ENCODE results near the gene CNOT1.
"Not testable (repeated sequence)": the region's sequence is repeated elsewhere in the genome, so short reads cannot be mapped to it uniquely, and the experiment has no call there.

The CNOT1 gene

GRCh38 chr16:58637021-58637420, 7.4 kb upstream of the CNOT1 start:
- DNase-seq = not testable (repeated sequence)

GRCh38 chr16:58636466-58636865, 6.8 kb upstream of the CNOT1 start:
- no peak for DNase-seq

GRCh38 chr16:58635502-58635901, 5.9 kb upstream of the CNOT1 start:
- no peak for DNase-seq

- no peak for DNase-seq
Measured at GRCh38 chr16:58634265-58634802, 4.7 kb upstream of the CNOT1 start.

GRCh38 chr16:58628845-58629732, 537 bp downstream of the CNOT1 start:
- DNase-seq = peak; percentile 65

- DNase-seq = no peak
Measured at GRCh38 chr16:58624209-58624608, 5.4 kb downstream of the CNOT1 start.

GRCh38 chr16:58620396-58620795, 9.2 kb downstream of the CNOT1 start:
- no peak for DNase-seq

GRCh38 chr16:58615280-58615679, 14.3 kb downstream of the CNOT1 start:
- DNase-seq = no peak

- no peak for DNase-seq
Measured at GRCh38 chr16:58614860-58615259, 14.8 kb downstream of the CNOT1 start.

GRCh38 chr16:58614212-58614611, 15.4 kb downstream of the CNOT1 start:
- no peak for DNase-seq

GRCh38 chr16:58612965-58613364, 16.7 kb downstream of the CNOT1 start:
- not testable (repeated sequence) for DNase-seq

GRCh38 chr16:58608601-58609136, 21.0 kb downstream of the CNOT1 start:
- no peak for DNase-seq

- DNase-seq = no peak
Measured at GRCh38 chr16:58605562-58605961, 24.1 kb downstream of the CNOT1 start.

- no peak for DNase-seq
Measured at GRCh38 chr16:58591083-58591482, 38.5 kb downstream of the CNOT1 start.

- DNase-seq = no peak
Measured at GRCh38 chr16:58589326-58589905, 40.2 kb downstream of the CNOT1 start.

- DNase-seq = no peak
Measured at GRCh38 chr16:58588406-58588805, 41.2 kb downstream of the CNOT1 start.

- DNase-seq = no peak
Measured at GRCh38 chr16:58586340-58587030, 43.1 kb downstream of the CNOT1 start.

GRCh38 chr16:58584831-58585505, 44.7 kb downstream of the CNOT1 start:
- DNase-seq = no peak

GRCh38 chr16:58582971-58583765, 46.5 kb downstream of the CNOT1 start:
- DNase-seq = no peak

- no peak for DNase-seq
Measured at GRCh38 chr16:58582133-58582532, 47.5 kb downstream of the CNOT1 start.

- no peak for DNase-seq
Measured at GRCh38 chr16:58579587-58579986, 50.0 kb downstream of the CNOT1 start.

- DNase-seq = no peak
Measured at GRCh38 chr16:58578642-58579041, 51.0 kb downstream of the CNOT1 start.

Measured in CD4-positive, alpha-beta T cell treated with Interleukin-21 for 1 hour (primary cell).